ENCODE data around the gene EXOG.

EXOG gene

GRCh38 chr3:38473229-38473628, 22.9 kb upstream of the EXOG start:
- no peak for FAIRE-seq

- FAIRE-seq = no peak
Measured at GRCh38 chr3:38474928-38475605, 21.1 kb upstream of the EXOG start.

GRCh38 chr3:38475716-38476115, 20.4 kb upstream of the EXOG start:
- FAIRE-seq = no peak

- FAIRE-seq = no peak
Measured at GRCh38 chr3:38476157-38476756, 19.9 kb upstream of the EXOG start.

- no peak for FAIRE-seq
Measured at GRCh38 chr3:38477057-38477820, 18.9 kb upstream of the EXOG start.

- no peak for FAIRE-seq
Measured at GRCh38 chr3:38477839-38478450, 18.2 kb upstream of the EXOG start.

GRCh38 chr3:38478901-38479300, 17.2 kb upstream of the EXOG start:
- FAIRE-seq = no peak

- FAIRE-seq = peak; percentile 86
Measured at GRCh38 chr3:38479431-38480092, 16.6 kb upstream of the EXOG start.

GRCh38 chr3:38480093-38480445, 16.1 kb upstream of the EXOG start:
- FAIRE-seq = no peak

GRCh38 chr3:38480930-38481329, 15.2 kb upstream of the EXOG start:
- FAIRE-seq = no peak

- FAIRE-seq = no peak
Measured at GRCh38 chr3:38482951-38483350, 13.2 kb upstream of the EXOG start.

GRCh38 chr3:38487323-38487722, 8.8 kb upstream of the EXOG start:
- FAIRE-seq = no peak

- no peak for FAIRE-seq
Measured at GRCh38 chr3:38488949-38489348, 7.2 kb upstream of the EXOG start.

GRCh38 chr3:38489766-38490165, 6.4 kb upstream of the EXOG start:
- FAIRE-seq = no peak

GRCh38 chr3:38490281-38491030, 5.7 kb upstream of the EXOG start:
- no peak for FAIRE-seq

- no peak for FAIRE-seq
Measured at GRCh38 chr3:38491215-38491614, 4.9 kb upstream of the EXOG start.

- FAIRE-seq = no peak
Measured at GRCh38 chr3:38493031-38493430, 3.1 kb upstream of the EXOG start.

GRCh38 chr3:38497031-38497430, 891 bp downstream of the EXOG start:
- FAIRE-seq = peak; percentile 64

- no peak for FAIRE-seq
Measured at GRCh38 chr3:38500688-38501417, 4.7 kb downstream of the EXOG start.

- no peak for FAIRE-seq
Measured at GRCh38 chr3:38507120-38507519, 11.0 kb downstream of the EXOG start.

GRCh38 chr3:38509732-38510131, 13.6 kb downstream of the EXOG start:
- FAIRE-seq = no peak

GRCh38 chr3:38510631-38511030, 14.5 kb downstream of the EXOG start:
- FAIRE-seq = no peak
